Activated naive CD4-positive, alpha-beta T cell treated with anti-CD3 and anti-CD28 coated beads, Interleukin-2, amount 10 ng/mL, durations not matched to agents 7 days and 5 days (primary cell): Measurements from ENCODE around the gene NSD2.

Source experiments
- CTCF ChIA-PET: fragments of 350-600 bp; sonication (Branson Sonifier 250); formaldehyde crosslinking; loops from one replicate; lab custom pipeline; 2021; ENCODE audit warnings: antibody characterized with exemption; lab: Charles Lee
- DNase-seq: peaks from one replicate; pipeline ENCODE4 v3.0.0-alpha.2; 2020
- H3K27ac Mint-ChIP-seq: one replicate; pipeline ENCODE4 v1.8.0; 2021; ENCODE audit warnings: mild to moderate bottlenecking, moderate library complexity, mixed read lengths
- H3K27me3 Mint-ChIP-seq: one replicate; pipeline ENCODE4 v1.8.0; 2021; ENCODE audit warnings: mild to moderate bottlenecking, mixed read lengths
- H3K36me3 Mint-ChIP-seq: one replicate; pipeline ENCODE4 v1.8.0; 2021; ENCODE audit warnings: mixed read lengths
- H3K4me1 Mint-ChIP-seq: one replicate; pipeline ENCODE4 v1.8.0; 2021; ENCODE audit warnings: mixed read lengths
- H3K4me3 Mint-ChIP-seq: one replicate; pipeline ENCODE4 v1.8.0; 2021; ENCODE audit warnings: mild to moderate bottlenecking, moderate library complexity, mixed read lengths
- H3K9me3 Mint-ChIP-seq: one replicate; pipeline ENCODE4 v1.8.0; 2021; ENCODE audit warnings: mixed read lengths

Gene NSD2

DNA sequence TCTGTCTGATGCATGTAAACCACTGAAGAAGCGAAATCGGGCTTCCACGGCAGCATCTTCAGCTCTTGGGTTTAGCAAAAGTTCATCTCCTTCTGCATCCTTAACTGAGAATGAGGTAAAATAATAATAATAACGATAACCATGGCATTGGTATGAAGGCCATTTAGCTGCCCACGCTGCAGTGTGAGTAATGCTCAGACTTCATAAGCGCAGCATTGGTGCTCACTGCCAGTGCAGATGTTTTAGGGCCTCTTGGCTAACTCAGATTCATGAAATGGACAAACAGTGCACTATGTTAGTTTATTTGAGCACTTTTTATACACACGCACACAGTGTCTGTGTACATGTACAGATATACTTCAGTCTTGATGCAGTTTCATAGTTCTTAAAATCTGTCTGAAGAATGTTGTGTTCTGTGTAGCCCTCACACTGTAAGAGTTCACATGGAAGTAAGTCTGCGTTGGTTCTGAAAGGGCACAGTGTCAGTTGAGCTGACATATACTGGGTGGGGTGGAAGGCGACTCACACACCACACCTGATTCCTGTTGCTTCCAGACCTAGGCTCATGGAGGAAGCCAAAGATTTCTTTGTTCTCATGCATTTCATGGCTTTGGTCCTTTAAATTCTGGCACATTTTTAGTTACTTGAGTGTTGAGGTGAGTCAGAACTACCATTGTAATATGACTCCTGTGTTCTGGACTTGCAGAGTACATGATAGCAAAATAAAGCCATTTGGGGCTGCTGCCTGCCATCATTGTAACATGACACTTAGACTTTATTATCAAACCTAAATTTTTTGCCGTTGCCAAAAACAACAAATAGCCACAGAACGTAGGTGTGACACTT lies 68.7 kb downstream of the NSD2 start:
- no peak for DNase-seq
- Mint-ChIP-seq H3K4me1 (no peaks in the 10 kb centered on the region), H3K9me3 (no peaks in the 10 kb centered on the region), H3K36me3 (peaks cover 54% of the 10 kb centered on the region), H3K27me3 (no peaks in the 10 kb centered on the region), H3K27ac (no peak overlapping the region), H3K4me3 (no peak overlapping the region)
- CTCF ChIA-PET, result no interaction called here

DNA sequence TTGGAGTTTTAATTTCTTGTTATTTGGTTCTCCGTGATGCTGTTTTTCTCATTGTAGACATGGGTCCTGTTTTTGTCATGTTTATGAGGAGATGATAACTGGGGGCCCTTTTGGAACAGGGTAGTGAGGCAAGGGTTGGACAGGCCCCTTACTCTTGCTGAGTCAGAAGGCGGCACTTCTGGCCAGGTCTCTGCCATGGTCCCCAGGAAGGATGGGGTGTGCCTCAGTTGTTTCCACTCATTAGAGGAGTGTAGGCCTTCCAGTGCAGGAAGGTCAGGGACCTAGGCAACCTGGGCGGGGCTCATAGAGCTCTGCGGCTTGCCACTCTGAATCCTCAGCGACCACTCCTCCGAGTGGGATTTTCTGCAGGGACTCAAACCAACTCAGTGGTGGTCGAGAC lies 69.4 kb downstream of the NSD2 start:
- H3K9me3 Mint-ChIP-seq, result no peaks in the 10 kb centered on the region
- H3K4me3 Mint-ChIP-seq, result no peak overlapping the region
- H3K4me1 Mint-ChIP-seq, result no peaks in the 10 kb centered on the region
- H3K36me3 Mint-ChIP-seq, result peaks cover 61% of the 10 kb centered on the region
- DNase-seq, result no peak
- H3K27me3 Mint-ChIP-seq, result no peaks in the 10 kb centered on the region
- CTCF ChIA-PET, result no interaction called here
- no peak overlapping the region for H3K27ac Mint-ChIP-seq

DNA sequence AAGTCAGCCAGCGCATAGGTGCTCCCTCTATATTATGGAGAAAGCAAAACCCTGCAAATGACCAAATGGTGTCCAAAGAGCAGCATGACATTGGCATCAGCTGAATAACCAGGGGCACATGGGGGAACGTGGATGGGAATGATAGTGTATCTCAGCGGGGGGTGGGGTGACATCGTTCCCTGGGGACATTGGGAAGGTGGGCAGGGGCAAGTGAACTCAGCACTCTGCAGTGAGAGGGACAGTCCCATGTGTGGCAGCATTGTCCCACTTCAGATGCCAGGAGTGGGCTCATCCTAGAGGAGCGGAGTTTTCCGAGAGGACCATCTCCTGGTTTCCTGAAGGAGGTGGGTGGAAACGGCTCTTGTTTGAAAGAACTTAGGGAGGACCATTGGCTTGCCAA lies 72.7 kb downstream of the NSD2 start:
- CTCF ChIA-PET, result no interaction called here

DNA sequence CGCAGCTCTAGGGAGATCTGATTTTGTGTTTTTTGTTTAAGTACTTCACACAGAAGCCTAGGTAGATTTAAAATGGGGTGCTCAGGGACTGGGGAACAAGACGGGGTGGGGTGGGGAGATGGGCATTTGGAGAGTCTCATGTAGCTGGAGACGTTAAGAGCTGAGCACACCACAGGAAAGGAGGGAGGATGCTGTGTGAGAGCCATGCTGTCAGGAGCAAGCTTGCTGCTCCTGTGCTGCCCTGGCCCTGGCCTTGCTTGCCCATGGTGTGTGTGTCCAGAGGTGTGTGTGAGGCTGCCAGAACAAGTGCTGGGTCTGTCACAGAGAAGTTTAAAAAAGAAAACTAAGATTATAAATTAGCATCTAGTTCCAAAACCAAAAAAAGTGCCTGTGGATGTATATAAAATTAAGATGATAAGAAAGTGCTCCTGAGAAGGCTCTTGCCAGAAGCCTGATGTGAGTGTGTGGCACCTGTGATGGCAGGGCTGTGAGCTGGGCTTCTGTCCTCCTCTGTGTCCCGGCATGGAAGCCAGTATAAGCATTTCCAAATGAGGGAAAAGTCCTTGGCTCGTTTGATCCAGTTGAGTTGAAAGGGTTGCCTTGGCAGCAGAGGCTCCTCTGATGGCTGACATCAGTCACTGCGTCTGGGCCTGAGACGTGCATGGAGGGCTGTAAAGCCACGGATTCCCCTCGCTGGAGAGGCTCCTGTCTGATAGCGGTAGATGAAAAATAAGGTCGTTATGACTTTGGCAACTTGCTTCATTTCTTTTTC lies 74.1 kb downstream of the NSD2 start:
- peaks cover 62% of the 10 kb centered on the region for H3K36me3 Mint-ChIP-seq
- no peak overlapping the region for H3K4me3 Mint-ChIP-seq
- CTCF ChIA-PET, result interaction anchor here (1.5 kb wide), 1 partner anchor 200 kb away, joined by 4 read pairs; no protein-coding TSS in a partner anchor
- no peaks in the 10 kb centered on the region for H3K4me1 Mint-ChIP-seq
- H3K9me3 Mint-ChIP-seq, result no peaks in the 10 kb centered on the region
- no peaks in the 10 kb centered on the region for H3K27me3 Mint-ChIP-seq
- no peak overlapping the region for H3K27ac Mint-ChIP-seq
- no peak for DNase-seq

More for the DNA sequence above, 72.7 kb downstream of the NSD2 start:
- Mint-ChIP-seq H3K27me3 (no peaks in the 10 kb centered on the region), H3K4me1 (no peaks in the 10 kb centered on the region), H3K9me3 (no peaks in the 10 kb centered on the region), H3K36me3 (peaks cover 68% of the 10 kb centered on the region), H3K4me3 (no peak overlapping the region), H3K27ac (no peak overlapping the region)
- no peak for DNase-seq

DNA sequence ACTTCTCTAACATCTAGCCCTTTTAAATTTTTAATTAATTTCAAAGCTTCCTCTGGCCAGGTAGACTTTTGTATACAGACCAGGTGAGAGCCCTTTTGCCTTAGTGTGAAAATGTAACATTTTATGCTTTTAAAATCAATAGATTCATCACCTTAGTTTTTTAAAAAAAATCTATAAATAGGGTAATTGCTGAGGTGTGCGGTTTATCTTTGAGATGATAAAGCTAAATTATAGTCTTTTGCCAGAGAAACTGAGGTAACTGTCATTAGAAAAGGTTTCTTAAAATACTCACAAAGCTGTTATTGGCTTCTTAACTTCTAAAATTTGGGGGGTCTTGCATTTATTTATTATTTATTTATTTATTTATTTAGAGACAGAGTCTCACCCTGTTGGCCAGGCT lies 74.7 kb downstream of the NSD2 start:
- Mint-ChIP-seq H3K36me3 (peaks cover 59% of the 10 kb centered on the region), H3K4me1 (no peaks in the 10 kb centered on the region), H3K4me3 (no peak overlapping the region), H3K27me3 (no peaks in the 10 kb centered on the region), H3K27ac (no peak overlapping the region), H3K9me3 (no peaks in the 10 kb centered on the region)
- CTCF ChIA-PET, result interaction anchor here (1.5 kb wide), 1 partner anchor 200 kb away, joined by 4 read pairs; no protein-coding TSS in a partner anchor
- DNase-seq, result no peak

DNA sequence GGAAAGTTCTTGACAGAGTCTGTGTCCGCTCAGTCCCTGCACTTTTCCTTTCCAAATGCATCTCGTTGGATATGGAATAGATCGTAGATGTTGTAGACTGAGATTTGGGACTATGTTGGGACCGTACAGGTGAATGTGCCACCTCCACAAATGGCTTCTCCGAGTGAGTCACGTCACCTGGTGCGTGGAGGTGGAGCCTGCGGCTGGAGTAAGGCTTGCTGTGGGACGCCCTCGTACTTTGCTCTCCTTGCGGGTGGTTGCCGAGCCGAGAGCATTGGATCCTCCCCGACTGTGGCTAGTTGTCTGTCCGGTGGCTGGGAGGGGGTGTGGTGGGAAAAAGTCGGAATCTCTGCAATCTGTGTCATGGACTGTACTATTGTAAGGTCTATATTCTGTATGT lies 77.0 kb downstream of the NSD2 start:
- Mint-ChIP-seq H3K27ac (no peak overlapping the region), H3K4me3 (no peak overlapping the region), H3K9me3 (no peaks in the 10 kb centered on the region), H3K36me3 (peaks cover 53% of the 10 kb centered on the region), H3K27me3 (no peaks in the 10 kb centered on the region), H3K4me1 (no peaks in the 10 kb centered on the region)
- CTCF ChIA-PET, result no interaction called here
- DNase-seq, result no peak

DNA sequence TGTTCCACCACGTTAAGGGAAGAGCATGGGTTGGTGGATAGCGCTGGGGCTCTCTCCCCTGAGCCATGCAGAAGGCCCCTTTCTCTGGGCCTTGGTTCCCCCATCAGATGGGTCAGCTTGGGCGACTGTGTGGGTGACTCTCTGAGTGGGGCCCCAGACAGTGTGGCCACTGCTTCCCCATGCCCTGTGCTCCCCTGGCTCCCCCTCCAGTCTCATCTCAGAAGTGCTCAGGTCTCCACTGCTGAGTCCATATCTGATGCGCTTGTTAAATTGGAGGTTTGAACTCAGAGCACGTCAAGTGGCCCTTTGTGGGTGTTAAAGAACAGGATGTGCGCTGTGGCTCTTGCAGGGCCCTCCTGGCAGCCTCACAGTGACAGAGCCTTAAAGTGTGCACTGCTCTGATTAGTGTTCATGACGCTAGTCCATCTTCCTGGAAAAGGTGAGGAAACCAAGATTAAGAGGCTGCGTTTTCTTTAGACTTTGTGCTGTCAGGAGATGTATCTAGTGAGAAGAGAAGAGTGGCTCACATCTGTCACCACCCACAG lies 77.8 kb downstream of the NSD2 start:
- Mint-ChIP-seq H3K27me3 (no peaks in the 10 kb centered on the region), H3K27ac (peak overlapping the region; percentile 12), H3K4me1 (no peaks in the 10 kb centered on the region), H3K4me3 (no peak overlapping the region), H3K36me3 (peaks cover 47% of the 10 kb centered on the region), H3K9me3 (no peaks in the 10 kb centered on the region)
- no peak for DNase-seq
- CTCF ChIA-PET, result no interaction called here

DNA sequence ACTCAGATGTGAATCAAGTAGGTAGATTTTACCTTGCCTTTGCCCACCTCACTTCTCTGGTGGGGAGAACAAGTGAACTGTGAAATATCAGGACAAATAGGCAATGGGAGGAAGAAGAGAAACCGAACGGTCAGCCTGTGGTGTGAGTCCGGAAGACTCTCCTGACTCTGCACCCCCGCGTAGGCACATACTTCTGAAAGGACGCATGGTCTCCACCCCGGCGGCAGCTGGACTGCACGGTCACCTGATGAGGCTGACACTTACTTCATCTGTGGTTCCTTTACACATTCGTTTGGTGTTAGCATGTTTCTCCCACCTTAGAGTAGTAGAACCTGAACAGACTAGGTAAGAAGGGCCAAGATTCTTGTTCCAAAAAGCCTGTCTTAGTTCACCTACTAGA lies 79.2 kb downstream of the NSD2 start:
- H3K4me1 Mint-ChIP-seq, result no peaks in the 10 kb centered on the region
- H3K36me3 Mint-ChIP-seq, result peaks cover 42% of the 10 kb centered on the region
- DNase-seq, result no peak
- no peaks in the 10 kb centered on the region for H3K9me3 Mint-ChIP-seq
- no peak overlapping the region for H3K27ac Mint-ChIP-seq
- CTCF ChIA-PET, result no interaction called here
- no peaks in the 10 kb centered on the region for H3K27me3 Mint-ChIP-seq
- no peak overlapping the region for H3K4me3 Mint-ChIP-seq

DNA sequence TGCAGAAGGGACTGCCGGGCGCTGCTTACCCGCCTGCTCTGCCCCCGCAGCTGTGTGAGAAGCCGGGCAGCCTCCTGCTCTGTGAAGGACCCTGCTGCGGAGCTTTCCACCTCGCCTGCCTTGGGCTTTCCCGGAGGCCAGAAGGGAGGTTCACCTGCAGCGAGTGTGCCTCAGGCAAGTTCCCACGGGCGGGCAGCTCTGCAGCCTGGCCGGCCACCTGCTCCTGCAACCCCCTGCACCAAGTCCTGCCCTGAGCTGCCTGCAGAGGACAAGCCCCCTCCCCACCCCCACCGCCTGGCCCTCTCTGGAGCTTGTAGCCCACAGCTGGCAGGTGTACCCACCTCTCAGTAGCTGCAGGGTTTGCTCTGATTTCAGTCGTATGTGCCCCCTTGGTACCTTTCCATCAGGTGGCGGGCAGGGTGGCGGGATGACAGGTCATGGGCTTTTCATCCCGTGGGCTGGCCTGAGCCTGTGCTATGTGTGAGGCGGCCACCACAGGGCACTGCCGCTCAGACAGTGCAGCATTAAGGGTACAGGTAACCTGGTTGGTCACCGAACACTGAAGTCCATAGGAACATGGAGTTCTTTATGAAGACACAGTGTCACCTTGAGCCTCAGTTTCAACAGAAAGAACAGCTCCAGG lies 81.0 kb downstream of the NSD2 start:
- no peaks in the 10 kb centered on the region for H3K9me3 Mint-ChIP-seq
- H3K27ac Mint-ChIP-seq, result no peak overlapping the region
- H3K4me3 Mint-ChIP-seq, result no peak overlapping the region
- H3K4me1 Mint-ChIP-seq, result no peaks in the 10 kb centered on the region
- CTCF ChIA-PET, result no interaction called here
- no peaks in the 10 kb centered on the region for H3K27me3 Mint-ChIP-seq
- peaks cover 53% of the 10 kb centered on the region for H3K36me3 Mint-ChIP-seq
- no peak for DNase-seq

DNA sequence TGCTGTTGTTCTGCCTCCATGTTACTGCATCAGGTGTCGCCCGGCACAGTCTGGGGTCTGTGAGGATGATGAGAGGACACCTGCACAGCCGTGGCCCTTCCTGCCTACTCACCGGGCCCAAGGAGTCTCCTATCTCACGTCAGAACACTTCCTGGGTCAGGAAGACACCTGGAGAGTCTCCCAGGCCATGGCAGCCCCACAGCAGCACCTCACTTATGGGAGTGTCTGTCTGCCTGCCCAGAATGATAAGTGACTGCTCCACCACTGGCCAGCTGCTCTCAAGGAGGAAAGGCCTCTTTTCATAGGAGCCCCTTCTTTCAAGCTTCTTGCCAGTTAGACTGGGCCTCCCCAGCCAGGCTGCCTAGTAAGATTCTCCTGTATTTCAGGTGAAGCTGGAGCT lies 81.5 kb downstream of the NSD2 start:
- H3K4me3 Mint-ChIP-seq, result no peak overlapping the region
- DNase-seq, result no peak
- H3K36me3 Mint-ChIP-seq, result peaks cover 55% of the 10 kb centered on the region
- CTCF ChIA-PET, result no interaction called here
- no peaks in the 10 kb centered on the region for H3K4me1 Mint-ChIP-seq
- H3K27me3 Mint-ChIP-seq, result no peaks in the 10 kb centered on the region
- no peak overlapping the region for H3K27ac Mint-ChIP-seq
- no peaks in the 10 kb centered on the region for H3K9me3 Mint-ChIP-seq

DNA sequence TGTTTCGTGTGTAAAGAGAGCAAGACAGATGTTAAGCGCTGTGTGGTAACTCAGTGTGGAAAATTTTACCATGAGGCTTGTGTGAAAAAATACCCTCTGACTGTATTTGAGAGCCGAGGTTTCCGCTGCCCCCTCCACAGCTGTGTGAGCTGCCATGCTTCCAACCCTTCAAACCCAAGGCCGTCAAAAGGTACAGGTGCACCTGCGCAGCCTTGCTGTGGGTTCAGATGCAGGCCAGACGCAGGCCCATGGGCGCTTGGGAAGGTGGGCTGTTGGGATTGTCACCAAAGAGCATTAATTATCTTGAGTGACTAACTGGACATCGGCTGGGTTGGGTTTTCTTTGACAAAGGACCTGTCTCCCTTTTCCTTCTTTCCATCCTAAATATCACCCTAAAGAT lies 82.1 kb downstream of the NSD2 start:
- H3K27me3 Mint-ChIP-seq, result no peaks in the 10 kb centered on the region
- H3K4me3 Mint-ChIP-seq, result no peak overlapping the region
- CTCF ChIA-PET, result no interaction called here
- DNase-seq, result no peak
- peaks cover 54% of the 10 kb centered on the region for H3K36me3 Mint-ChIP-seq
- no peaks in the 10 kb centered on the region for H3K4me1 Mint-ChIP-seq
- no peak overlapping the region for H3K27ac Mint-ChIP-seq
- no peaks in the 10 kb centered on the region for H3K9me3 Mint-ChIP-seq

DNA sequence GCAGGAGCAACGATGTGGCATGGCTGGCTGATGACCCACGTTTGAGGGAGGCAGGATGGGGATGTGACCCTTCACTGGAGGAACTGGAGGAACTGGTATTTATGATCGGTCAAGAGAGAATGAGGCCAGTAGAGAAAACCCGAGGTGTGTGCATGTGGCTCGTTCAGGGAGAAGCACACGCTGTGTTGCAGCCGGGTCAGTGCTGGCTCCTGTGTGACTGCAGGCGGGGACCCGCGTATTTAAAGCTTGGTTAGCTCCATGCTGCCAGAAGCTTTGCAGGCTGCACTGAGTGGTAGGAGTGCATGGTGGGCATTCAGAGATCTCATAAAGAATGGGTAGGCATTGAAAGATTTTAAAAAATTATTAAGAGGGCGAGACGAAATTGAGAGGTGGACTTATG lies 85.4 kb downstream of the NSD2 start:
- H3K4me1 Mint-ChIP-seq, result no peaks in the 10 kb centered on the region
- peaks cover 64% of the 10 kb centered on the region for H3K36me3 Mint-ChIP-seq
- H3K27ac Mint-ChIP-seq, result peak overlapping the region; percentile 29

DNA sequence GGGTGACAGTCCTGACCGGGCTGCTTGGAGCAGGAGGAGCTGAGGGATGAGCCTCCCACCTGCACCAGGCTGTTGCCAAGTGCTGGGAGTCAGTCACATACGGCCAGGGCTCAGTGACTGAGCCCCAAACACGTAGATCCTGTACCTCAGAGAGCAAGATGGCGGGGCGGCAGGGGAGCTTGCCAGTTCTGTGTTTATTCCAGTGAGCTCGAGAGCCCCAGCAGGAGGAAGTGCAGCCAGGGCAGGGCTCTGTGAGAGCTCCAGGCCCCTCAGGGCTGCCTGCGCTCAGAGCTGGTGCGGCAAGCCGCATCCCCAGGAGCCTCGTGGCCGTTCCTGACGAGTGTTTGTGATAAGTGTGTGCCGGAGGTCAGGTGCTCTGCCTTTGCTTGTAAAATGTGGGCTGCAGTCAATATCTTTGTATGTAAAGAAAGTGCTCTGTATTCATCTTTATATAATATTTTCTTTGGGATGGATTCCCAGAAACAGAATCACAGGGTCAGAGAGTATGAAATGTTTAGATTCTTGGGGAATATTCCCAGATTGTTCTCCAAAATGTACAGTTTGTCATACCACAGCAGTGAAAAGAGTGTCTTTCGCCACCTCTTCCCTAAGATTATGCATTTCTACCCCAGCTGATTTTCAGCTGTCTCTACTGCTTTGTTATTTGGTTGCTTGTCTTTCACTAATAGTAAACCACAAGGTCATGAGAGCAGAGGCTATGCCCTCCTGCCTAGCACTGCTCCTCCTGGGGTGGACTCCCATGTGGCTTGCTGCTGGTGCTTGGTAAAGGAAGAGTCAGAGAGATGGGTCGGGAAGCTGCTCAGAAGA lies 87.3 kb downstream of the NSD2 start:
- no peak for DNase-seq
- Mint-ChIP-seq H3K27ac (no peak overlapping the region), H3K36me3 (peaks cover 74% of the 10 kb centered on the region), H3K27me3 (no peaks in the 10 kb centered on the region), H3K9me3 (no peaks in the 10 kb centered on the region), H3K4me3 (no peak overlapping the region), H3K4me1 (no peaks in the 10 kb centered on the region)
- CTCF ChIA-PET, result interaction anchor here (0.5 kb wide), 1 partner anchor 71 kb away, joined by 4 read pairs; no protein-coding TSS in a partner anchor

More for the DNA sequence above, 85.4 kb downstream of the NSD2 start:
- H3K4me3 Mint-ChIP-seq, result no peak overlapping the region
- H3K9me3 Mint-ChIP-seq, result no peaks in the 10 kb centered on the region
- no peaks in the 10 kb centered on the region for H3K27me3 Mint-ChIP-seq
- no peak for DNase-seq
- CTCF ChIA-PET, result no interaction called here

DNA sequence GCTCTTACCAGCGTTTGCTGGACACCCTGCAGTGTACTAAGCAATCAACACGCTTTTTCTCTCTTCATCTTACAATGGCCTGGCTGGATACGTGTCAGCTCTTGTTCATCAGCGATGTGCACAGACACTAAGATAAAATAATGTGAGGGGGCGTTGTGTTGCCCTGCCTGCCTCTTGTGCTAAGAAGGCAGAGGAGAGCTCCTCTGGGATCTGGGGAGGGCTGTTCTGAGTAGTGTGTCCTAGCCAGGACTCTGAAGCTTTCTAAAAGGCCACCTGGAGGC lies 87.9 kb downstream of the NSD2 start:
- Mint-ChIP-seq H3K4me1 (no peaks in the 10 kb centered on the region), H3K36me3 (peaks cover 79% of the 10 kb centered on the region), H3K9me3 (no peaks in the 10 kb centered on the region), H3K27ac (no peak overlapping the region), H3K27me3 (no peaks in the 10 kb centered on the region), H3K4me3 (no peak overlapping the region)
- DNase-seq, result no peak
- CTCF ChIA-PET, result no interaction called here
